Measurements from ENCODE around the gene BCL2A1. TPM values are rescaled to one million over a fixed set of nuclear protein-coding genes. Genes with fewer than 3 reads are reported as not detected.
"Not testable (repeated sequence)": the region's sequence is repeated elsewhere in the genome, so short reads cannot be mapped to it uniquely, and the experiment has no call there.

BCL2A1 gene
- total RNA-seq, 2 donors from 2014 or later, result 3.6 to 4.5 TPM

GRCh38 chr15:79935556-79936201 is 35.3 kb downstream of the BCL2A1 start:
- DNase-seq (ENCODE audit: low spot score); intact Hi-C loops (cut with DNase I): not testable (repeated sequence)

- intact Hi-C loops (cut with DNase I), result no loop called here
- no peak for DNase-seq (ENCODE audit: low spot score)
Observed at GRCh38 chr15:79933231-79933630, 37.8 kb downstream of the BCL2A1 start.

DNA sequence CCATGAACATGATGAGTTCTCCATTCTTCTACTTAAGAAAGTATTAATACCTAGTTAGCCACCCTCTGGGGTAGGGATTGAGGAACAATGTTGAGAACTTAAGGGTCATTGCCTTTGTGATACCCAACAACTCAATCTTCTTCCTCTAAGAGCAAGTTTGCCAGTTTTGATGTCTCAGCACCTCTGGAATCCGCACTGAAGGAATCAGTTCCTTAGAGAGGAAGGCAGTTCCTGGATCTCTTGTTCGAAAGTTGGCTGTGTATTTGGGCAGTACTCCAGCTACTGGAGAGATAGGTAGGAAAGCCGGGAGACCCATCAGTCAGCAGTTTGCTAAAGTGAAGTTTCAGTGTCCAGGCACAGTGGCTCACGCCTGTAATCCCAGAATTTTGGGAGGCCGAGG is 38.5 kb downstream of the BCL2A1 start:
- DNase-seq (ENCODE audit: low spot score), result no peak
- intact Hi-C loops (cut with DNase I), result no loop called here

- DNase-seq (ENCODE audit: low spot score), result no peak
- intact Hi-C loops (cut with DNase I), result no loop called here
Observed at GRCh38 chr15:79930516-79930915, 40.5 kb downstream of the BCL2A1 start.

- no peak for DNase-seq (ENCODE audit: low spot score)
- intact Hi-C loops (cut with DNase I), result no loop called here
Observed at GRCh38 chr15:79929412-79929811, 41.6 kb downstream of the BCL2A1 start.

- DNase-seq (ENCODE audit: low spot score); intact Hi-C loops (cut with DNase I): not testable (repeated sequence)
Observed at GRCh38 chr15:79926116-79926515, 44.9 kb downstream of the BCL2A1 start.

GRCh38 chr15:79924379-79924778 is 46.6 kb downstream of the BCL2A1 start:
- DNase-seq (ENCODE audit: low spot score), result no peak
- intact Hi-C loops (cut with DNase I), result loop anchor here in 1 of 2 donors (2.0 kb wide), 1 partner anchor 46 kb away; the partner anchor contains the start of gene BCL2A1

- intact Hi-C loops (cut with DNase I), result loop anchor here in 1 of 2 donors (2.0 kb wide), 1 partner anchor 47 kb away; the partner anchor contains the start of gene BCL2A1
- peak; percentile 98 for DNase-seq (ENCODE audit: low spot score)
Observed at GRCh38 chr15:79923515-79924169, 47.4 kb downstream of the BCL2A1 start.

DNA sequence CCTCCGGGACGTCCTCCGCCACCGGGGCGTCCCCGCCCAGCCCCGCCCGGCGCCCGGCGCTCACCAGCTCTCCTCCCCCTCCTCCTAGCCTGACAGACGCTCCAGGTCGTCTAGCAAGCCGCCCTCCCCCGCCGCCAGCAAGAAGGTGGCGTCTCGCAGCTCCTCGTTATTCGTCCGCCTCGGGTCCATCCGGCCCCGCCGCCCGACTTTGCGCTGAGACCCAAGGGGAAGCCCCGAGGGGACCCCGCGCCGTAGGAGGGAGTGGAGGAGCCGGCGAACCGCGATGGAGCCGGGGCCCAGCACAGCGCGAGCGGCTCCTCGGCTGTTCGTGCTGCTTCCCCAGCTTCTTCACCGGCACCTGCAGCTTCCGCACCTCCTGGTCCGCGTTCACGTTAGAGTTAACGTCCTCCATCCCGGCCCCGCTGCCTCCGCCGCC is 47.9 kb downstream of the BCL2A1 start:
- intact Hi-C loops (cut with DNase I), result no loop called here
- DNase-seq (ENCODE audit: low spot score), result peak; percentile 91

DNA sequence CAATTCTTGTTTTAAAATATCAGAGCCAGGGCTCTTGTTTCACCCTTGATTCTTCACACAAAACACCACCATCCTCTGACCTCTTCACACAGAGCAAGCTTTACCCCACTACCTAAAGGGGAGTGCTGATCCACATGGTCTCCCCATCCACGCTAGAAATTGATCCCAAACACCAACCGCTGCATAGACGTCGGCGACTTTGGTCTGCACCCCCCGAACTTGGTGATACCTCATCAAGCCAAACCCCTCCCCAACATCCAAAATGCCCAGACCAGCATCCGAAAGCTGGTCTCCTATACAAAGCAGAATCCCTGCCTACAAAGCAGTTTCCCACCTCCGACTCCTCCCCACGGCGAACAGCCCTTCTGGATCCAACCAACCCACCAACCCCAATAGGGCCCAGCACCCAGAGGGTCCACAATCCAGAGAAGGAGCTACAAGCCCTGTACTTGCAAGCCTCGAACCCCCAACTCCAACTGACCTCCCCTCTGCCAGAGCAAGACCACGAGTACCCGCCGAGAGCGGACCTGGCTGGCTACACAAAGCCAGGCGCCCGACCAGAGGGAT is 48.4 kb downstream of the BCL2A1 start:
- intact Hi-C loops (cut with DNase I), result no loop called here
- no peak for DNase-seq (ENCODE audit: low spot score)

DNA sequence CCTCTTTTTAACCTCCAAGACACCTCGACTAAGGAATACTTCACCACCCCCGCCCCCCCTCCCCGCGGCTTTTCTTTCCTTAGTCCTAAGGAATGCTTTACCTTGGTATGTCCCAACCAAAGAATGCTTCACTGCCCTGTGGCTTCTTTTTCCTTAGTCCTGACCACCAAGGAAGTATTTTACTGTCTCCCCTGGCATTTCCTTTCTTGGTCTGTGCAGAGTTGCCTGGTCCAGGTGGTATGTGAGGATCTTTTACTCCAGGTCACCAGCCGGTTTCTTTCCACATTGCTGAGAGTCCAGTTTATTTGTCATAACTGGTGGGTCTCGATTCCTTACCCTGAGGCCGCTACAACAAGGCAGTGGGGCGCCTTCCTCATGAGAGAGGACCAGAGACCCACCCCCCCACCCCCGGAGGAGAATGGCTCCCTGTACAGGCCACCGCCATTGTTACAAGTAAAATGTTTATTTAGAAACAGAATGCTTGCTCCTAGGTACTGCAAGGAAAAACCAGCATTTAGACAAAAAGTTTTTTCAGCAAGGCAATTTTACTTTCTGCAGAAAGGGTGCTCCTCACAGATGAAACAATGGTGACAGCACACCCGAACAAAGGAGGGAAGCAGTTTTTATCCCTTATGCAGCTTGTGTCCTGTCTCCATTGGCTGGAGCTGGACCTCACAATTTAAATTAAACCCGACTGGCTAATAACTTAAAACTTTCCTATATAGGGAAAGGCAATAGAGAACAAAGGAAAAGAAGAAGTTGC is 51.1 kb downstream of the BCL2A1 start:
- intact Hi-C loops (cut with DNase I), result no loop called here
- no peak for DNase-seq (ENCODE audit: low spot score)

DNA sequence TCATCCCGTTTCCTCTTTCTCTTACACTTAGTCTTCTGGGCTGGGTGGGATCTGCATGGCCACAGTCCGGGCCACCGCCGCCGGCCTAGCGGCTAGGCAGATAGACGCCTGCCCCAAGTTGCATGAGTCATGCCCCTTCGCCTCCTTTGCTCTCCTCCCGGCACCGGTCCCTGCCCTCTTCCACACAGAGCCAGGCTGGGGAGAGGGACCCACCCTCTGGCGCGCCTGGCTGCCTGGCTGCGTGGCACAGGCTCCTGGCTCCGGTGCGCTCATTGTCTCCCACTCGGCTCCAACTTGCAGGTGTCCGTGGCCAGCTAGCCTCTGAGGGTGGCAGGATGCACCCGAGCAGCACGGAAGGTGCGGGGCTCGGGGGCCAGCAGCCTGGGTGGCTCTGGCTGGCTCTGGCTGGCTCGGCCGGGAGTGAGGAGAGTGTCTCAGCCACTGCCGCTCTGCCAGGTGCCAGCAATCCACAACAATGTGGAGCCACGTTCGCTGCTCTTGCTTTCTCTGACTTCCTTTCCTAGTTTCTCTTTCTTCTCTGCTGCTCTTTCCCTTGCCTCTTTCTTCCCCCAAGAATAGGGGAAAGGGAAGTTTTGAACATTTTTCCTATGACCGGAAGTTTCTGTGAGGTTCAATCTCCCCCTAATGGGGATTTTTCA is 51.8 kb downstream of the BCL2A1 start:
- DNase-seq (ENCODE audit: low spot score), result no peak
- intact Hi-C loops (cut with DNase I), result no loop called here

DNA sequence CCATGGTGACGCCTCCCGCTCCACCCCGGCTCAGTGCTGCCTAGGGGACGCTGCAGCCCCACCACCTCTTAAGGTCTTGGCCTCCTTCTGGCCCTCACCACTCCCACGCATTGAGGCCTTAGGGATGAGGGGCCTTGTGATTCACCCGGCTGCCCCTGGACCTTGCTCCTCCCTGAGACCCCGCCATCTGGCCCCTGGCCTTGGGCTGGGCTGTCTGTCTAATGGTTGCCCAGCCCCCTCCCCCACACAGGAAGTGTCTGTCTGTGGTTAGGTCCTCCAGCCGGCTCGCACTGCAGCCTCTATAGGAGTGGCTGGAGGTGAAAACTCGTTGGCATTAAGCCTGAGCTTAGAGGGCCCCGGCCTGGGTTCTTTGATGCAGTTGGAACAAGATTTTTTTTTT is 52.7 kb downstream of the BCL2A1 start:
- intact Hi-C loops (cut with DNase I), result no loop called here
- DNase-seq (ENCODE audit: low spot score), result no peak

DNA sequence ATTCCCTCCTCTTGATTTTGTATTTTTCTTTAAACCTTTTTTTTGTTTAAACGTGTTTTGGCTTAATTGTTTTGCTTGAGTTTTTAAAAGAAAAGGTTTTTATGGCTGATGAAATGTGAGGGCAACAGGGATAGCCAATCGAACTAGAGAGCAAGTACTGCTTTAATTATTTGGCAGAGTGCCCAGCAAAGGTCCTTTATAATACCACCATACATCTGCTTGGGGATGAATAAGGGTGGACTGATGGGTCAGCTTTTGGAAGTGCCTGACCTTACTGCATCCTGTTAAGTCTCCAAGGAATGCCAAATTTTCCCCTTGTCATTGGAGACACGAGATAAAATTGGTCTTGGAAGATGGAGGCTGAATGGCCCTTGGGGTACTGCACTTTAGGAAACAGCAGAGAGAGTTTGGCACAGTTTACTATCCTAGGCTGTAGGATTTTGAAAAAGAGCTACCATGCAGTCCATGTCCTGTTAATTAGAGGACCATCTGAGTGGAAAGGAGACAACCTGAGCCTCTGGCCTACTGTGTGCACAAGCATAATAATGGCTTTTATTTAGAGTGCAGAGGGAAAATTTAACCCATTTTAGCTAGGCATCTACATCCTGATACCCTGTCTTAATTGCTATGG is 54.4 kb downstream of the BCL2A1 start:
- intact Hi-C loops (cut with DNase I), result no loop called here
- DNase-seq (ENCODE audit: low spot score), result no peak

GRCh38 chr15:79915776-79916501 is 55.1 kb downstream of the BCL2A1 start:
- DNase-seq (ENCODE audit: low spot score); intact Hi-C loops (cut with DNase I): not testable (repeated sequence)

DNA sequence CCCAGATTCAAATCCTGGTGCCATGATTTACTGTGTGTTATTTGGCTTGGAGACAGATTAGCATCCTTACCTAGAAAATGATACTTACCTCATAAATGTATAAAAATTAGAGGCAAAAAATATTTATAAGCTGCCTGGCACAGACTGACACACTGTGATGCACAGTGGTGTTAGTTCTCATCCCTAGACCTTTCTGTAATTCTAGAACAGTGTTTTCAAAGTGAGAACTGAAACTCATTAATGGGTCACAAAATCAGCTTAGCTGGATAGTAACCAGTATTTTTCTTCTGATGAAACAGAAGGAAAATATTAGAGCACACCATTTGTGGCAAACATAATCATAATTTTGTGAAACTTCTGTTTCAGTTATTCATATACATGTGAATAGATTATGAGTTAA is 56.3 kb downstream of the BCL2A1 start:
- intact Hi-C loops (cut with DNase I), result no loop called here
- DNase-seq (ENCODE audit: low spot score), result no peak

Data from posterior vena cava (tissue), 2 donors.